ENCODE results near the gene FGFR2.
"Not testable (repeated sequence)": the region's sequence is repeated elsewhere in the genome, so short reads cannot be mapped to it uniquely, and the experiment has no call there.

FGFR2 gene

DNA sequence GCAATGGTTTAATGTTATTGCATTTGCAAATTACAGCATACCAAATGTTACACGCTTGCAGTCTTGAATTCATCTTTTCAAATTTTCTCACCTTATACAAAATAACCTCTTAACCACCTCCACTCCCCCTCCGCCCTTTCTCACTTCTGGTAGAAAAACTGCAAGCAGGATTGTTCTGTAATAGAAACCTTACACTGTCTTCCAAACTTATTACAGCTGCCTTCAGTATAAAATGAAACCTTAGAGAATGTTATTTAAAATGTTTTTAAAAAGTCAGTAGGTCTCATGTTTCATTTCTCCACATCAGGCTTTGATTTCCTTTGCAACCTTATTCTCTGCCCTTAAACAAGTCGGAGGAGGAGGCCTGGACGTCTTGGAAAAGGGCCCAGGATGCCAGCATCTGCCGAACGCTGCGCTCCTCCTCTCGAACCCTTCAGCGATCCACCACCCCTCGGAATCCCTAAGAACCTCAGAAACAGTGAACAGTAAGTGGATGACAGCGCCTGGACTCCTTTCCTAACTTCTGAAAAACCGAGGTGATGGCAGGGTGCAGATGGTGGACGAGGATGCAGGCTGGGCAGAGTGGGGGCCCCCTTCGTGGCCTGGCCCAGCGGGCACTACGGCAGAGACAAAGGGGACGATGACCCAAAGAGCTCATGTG, 74.0 kb downstream of the FGFR2 start:
- no peak for DNase-seq (ENCODE audit: low read depth, low spot score)

GRCh38 chr10:121522831-121523230, 75.4 kb downstream of the FGFR2 start:
- DNase-seq (ENCODE audit: low read depth, low spot score): no peak

- DNase-seq (ENCODE audit: low read depth, low spot score): no peak
Measured at GRCh38 chr10:121521794-121522556, 76.3 kb downstream of the FGFR2 start.

GRCh38 chr10:121520526-121520925, 77.7 kb downstream of the FGFR2 start:
- not testable (repeated sequence) for DNase-seq (ENCODE audit: low read depth, low spot score)

GRCh38 chr10:121519901-121520493, 78.2 kb downstream of the FGFR2 start:
- no peak for DNase-seq (ENCODE audit: low read depth, low spot score)

- DNase-seq (ENCODE audit: low read depth, low spot score): no peak
Measured at GRCh38 chr10:121519411-121519810, 78.8 kb downstream of the FGFR2 start.

DNA sequence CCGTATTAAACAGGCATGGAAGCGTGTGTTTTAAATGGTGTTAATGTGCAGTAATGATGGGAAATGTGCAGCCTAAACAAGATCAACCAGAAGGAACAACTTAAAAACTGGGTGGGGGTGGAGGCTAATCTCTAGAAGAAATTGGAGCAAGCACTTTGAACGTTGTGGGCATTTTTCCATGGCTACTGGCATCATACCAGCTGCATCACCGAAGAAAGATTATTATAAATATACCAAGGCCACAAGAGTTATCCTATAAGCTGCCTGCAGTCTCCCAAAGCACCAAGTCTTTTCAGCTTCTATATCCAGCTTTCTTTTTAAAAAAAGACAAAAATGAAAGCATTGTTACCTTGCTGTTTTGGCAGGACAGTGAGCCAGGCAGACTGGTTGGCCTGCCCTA, 79.9 kb downstream of the FGFR2 start:
- no peak for DNase-seq (ENCODE audit: low read depth, low spot score)

DNA sequence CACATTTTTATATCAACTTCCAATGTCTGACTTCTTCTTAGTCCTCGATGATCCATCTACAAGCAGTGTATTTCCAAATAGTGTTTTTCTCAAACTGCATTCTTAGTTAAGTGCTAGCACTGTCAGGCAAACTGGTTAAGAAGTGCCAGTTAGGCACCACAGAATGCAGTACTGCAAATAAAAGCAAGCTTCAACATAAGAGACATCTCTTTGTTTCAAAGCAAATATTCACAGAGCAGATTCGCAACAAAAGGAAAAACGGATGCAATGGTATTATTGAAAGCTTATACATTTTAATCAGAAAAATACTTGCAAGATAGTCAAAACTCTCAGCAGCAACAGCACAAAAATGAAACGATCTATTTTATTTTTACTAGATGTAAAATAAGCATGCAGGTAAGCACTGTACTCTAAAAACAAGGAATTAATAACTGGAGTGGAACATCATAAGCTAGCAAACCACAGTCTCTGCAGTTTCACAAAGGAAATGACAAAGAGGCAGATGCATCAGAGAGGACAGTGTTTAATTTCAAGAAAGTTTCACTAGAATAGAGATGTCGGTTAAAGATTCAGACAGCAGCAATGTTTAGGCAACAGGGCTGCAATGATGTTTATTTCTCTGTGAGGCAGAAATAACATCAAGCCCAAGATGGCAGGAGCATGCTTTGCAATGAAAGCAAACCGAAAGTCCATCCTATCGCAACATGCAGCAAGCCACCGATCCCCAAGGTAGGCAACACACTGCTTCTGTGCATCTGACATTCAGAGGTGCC, 82.0 kb downstream of the FGFR2 start:
- DNase-seq (ENCODE audit: low read depth, low spot score): no peak

DNA sequence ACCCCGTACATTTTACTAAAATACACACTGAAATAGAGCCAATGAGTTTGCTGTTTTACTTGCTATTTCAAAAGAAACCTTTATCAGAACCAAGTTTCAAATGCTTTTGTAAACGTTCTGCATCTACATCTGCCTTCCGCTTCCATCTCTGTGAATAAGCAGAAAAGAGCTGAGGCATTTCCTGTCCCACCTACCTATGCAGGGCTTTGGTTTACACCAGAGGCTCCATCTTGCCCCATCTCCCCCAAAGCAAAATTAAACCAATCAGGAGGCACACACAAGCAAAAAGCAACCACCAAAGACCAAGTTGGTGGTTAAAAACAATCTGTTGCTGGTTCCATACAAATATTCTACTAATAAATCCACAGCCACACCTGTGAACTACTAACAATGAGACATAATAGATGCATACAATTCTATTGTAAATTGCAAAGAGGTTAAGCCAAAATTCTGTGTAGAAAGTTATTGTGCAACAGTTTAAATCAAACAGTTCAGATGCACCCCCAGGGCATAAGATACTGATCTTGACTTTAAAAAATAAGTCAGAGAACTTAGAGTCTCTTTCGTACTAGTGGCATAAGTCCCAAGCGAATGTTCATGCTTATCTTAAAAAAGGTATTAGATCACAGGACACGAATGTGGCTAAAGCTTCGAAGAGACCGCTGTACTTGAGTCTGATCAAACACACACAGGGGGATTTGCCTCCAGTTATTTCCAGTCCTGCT, 83.9 kb downstream of the FGFR2 start:
- DNase-seq (ENCODE audit: low read depth, low spot score): no peak

GRCh38 chr10:121511943-121512342, 86.3 kb downstream of the FGFR2 start:
- DNase-seq (ENCODE audit: low read depth, low spot score): no peak

DNA sequence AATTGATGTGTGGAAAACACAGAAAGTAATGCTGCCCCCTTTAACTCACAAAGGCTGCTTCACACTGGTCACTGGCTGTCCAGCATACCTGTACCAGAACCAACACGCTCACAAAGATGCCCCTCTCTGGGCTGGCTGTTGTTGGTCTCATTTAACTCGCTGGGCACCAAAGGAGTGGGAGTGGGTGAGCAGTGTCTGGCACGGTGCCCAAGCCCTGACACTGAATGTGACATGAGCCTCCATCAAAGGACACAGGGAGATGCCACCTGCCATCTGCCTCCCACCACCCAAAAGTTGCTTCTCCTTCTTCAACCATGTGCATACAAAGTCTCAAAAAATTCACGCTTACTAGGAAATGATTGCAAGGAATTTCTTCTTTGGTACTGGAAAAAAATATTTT, 86.8 kb downstream of the FGFR2 start:
- no peak for DNase-seq (ENCODE audit: low read depth, low spot score)

GRCh38 chr10:121510201-121510771, 88.0 kb downstream of the FGFR2 start:
- DNase-seq (ENCODE audit: low read depth, low spot score): no peak

GRCh38 chr10:121509796-121510195, 88.4 kb downstream of the FGFR2 start:
- DNase-seq (ENCODE audit: low read depth, low spot score): no peak

DNA sequence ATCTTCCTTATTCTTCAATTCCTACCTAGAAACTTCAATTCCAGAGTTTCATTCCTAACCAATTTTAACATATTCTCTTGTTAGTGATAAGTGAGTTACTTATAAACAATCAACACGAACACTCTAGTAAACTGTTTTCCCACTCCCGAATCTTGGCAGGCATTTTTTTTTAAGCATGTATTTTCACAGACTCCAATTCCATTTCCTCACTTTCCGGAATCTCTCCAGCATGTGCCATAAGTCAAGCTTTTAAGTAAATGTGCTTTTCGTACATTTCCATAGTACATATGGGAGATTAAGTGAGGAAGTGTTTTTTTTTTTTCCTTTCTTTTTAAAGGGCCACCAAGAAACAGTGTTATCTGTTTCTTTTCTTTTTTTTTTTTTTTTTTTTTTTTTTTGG, 89.1 kb downstream of the FGFR2 start:
- DNase-seq (ENCODE audit: low read depth, low spot score): no peak

- no peak for DNase-seq (ENCODE audit: low read depth, low spot score)
Measured at GRCh38 chr10:121503587-121504051, 94.6 kb downstream of the FGFR2 start.

- DNase-seq (ENCODE audit: low read depth, low spot score): no peak
Measured at GRCh38 chr10:121501796-121502195, 96.4 kb downstream of the FGFR2 start.

DNA sequence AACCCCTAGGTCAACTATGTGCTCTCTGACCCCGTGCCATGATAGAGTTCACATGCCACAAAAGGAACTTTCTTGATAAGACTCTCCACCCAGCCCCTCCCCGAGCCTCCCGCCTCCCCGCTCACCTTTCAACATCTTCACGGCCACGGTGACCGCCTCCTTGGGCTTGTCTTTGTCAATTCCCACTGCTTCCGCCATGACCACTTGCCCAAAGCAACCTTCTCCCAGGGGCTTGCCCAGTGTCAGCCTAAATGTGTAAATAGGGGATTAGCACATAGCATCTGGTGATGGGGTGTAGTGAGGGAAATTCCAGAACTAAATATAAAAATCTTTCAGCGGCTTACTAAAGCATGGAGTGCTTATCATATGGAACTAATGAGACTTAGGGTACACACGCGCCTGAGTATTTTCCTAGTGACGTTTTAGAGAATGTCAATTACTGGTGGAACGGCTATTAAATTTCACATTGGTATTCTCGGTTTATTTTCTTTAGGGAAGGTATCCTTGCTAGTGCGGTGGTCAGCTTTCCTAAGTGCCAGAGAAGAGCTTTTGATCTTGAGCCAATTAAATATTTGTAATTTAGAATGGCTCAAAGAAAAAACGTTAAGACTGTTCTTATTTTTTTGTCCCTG, 97.4 kb downstream of the FGFR2 start:
- no peak for DNase-seq (ENCODE audit: low read depth, low spot score)

GRCh38 chr10:121497513-121498470, 100.5 kb downstream of the FGFR2 start:
- no peak for DNase-seq (ENCODE audit: low read depth, low spot score)

DNA sequence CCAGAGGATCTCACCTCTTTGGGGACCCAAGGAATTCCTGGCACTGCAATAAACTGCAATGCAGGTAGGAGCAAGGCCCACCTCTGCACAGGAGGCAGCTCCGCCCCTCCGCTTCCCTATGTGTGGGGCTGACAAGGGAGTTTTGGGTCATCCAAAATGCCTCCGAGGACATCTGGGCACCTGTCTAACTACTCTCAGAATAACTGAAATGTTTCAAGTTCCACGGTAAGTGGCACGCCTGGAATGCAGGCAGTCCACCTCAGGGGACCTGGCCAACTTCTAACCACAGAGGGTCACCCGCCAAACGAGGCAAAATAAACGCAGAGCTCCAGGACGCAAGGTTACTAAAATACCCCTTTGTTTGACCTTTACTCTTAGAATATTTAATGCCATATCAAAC, 102.5 kb downstream of the FGFR2 start:
- DNase-seq (ENCODE audit: low read depth, low spot score): no peak
